Measurements from ENCODE around the gene GIGYF2.

GIGYF2 gene

GRCh38 chr2:232761301-232761907 is 64.3 kb downstream of the GIGYF2 start:
- peak; percentile 58 for DNase-seq

DNA sequence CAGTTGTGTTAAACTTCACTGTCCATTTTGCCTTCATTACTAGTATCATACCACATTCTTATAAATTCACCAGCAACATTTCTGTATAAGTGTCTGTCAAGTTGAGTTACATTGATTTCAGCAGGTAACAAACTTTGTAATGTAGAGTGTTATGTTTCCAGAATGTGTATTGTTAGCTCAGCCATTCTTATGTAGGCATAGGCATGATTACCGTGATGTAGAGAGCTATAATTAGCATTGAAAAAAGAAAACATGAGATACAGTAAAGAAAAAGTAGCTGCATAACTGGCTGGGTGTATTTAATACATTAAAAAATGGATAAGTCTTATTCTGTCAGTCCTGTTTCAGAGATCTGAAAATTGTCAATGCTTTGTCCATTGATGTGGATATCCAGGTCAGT is 70.7 kb downstream of the GIGYF2 start:
- DNase-seq: no peak

DNA sequence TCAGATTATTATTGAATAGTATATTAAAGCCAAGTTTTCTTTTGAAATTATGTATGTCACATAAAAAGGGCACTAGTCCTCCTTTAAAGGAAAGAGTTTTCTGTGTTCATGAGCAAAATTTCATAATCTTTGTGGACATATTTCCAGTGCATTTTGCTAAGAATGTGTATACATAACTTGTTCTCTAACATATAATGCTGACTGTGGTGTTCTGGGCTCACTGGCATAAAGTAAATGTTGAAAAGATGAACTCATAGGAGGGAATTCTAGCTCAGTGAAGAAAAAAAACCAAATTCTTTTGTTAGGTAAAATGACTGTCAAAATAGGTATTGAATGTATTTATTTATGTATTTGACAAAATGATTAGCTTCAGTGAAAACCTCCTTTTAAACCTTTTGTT is 73.1 kb downstream of the GIGYF2 start:
- DNase-seq: no peak

DNA sequence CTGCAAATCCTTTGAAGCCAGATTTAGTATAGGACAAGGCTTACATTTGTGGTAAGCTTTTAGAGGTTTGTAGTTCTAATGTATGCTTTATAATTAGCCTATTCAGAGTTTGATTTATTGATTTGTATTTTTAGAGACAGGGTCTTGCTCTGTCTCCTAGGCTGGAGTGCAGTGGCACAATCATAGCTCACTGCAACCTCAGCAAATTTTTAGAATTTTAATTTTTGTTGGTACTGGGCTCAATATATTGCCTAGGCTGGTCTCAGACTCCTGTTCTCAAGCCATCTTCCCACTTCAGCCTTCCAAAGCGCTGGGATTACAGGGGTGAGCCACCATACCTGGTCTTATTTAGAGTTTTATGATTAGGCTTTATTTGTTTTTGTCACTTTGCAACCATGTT is 74.7 kb downstream of the GIGYF2 start:
- DNase-seq: no peak

- peak; percentile 7 for DNase-seq
These were observed 75.4 kb downstream of the GIGYF2 start for GRCh38 chr2:232772531-232772930.

DNA sequence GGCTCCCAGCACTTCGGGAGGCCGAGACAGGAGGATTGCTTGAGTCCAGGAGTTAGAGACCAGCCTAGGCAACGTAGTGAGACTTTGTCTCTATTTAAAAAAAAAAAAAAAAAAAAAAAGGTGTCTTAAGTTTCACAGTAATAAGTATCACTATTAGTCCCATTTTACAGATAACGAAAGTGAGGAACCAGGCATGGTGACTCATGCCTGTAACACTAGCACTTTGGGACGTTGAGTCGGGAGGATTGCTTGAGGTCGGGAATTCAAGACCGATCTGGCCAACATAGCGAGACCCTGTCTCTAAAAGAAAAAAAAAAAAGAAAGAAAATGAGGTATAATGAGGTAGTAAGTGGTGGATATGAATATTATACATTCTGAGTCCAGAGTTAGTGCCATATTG is 76.7 kb downstream of the GIGYF2 start:
- DNase-seq: no peak

GRCh38 chr2:232776435-232776834 is 79.3 kb downstream of the GIGYF2 start, which contains the start of gene KCNJ13:
TSS of gene KCNJ13 (minus strand) at chr2:232776565. CDS start at chr2:232771362, 5,203 bp downstream.
- no peak for DNase-seq

DNA sequence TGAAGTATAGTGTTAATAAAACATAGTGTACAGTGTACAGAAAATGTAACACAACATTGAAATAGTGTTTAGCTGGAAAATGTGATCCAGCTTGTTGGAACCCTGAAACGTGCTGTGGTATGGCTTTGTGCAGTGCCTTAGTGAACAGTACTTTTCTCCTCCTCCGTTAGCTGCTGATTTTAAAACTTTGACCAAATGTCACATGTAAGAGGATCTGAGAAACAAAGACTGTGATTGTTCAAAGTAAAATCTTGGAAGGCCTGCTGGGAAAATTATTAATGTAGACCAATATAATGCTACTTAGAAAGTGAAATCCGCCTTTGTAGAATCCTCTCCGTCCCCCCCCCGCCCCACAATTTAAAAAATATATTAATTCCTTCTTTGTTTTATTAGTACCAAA is 80.1 kb downstream of the GIGYF2 start:
- DNase-seq: no peak

GRCh38 chr2:232779465-232779864 is 82.3 kb downstream of the GIGYF2 start:
- no peak for DNase-seq

DNA sequence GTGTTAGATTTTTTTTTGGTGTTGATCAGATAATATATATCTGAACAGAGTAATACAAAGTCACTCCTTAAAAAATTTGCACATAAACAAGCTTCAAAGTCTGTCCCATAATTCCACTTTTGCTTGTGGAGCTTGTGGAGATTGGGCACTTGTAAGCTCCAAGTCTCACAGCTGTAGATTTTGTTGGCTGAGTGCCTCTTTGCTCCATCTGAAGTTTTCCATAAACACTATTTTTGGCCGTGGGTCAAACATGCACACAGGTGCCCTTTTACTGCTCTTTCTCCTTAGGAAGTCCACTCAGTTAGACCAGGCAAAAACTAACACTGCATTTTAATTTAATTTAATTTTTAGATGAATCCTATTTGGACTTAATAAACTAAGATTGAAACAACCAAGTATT is 82.8 kb downstream of the GIGYF2 start:
- no peak for DNase-seq

GRCh38 chr2:232781765-232782164 is 84.6 kb downstream of the GIGYF2 start:
- peak; percentile 27 for DNase-seq

- DNase-seq: no peak
These were observed 86.1 kb downstream of the GIGYF2 start for GRCh38 chr2:232783278-232783677.

- DNase-seq: no peak
These were observed 90.7 kb downstream of the GIGYF2 start for GRCh38 chr2:232787806-232788205.

DNA sequence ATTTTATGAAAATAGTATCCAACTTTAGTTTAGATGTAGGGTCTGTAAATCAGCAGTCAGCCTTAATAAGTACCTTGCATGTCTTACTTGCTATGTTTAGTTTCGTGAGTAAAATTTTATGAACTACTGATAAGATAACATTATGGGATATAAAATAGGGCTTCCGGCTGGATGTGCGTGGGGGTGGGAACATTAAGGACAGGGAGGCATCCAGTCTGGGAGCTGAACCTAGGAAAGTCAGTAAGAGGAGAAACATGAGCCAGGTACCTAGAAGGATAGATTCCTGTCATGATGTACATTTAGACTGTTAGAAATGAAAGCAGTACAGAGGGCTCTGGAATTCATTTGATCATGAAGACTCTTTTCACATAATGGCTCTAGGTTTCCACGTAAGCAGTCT is 92.0 kb downstream of the GIGYF2 start:
- DNase-seq: no peak

- no peak for DNase-seq
These were observed 94.4 kb downstream of the GIGYF2 start for GRCh38 chr2:232791518-232791917.

DNA sequence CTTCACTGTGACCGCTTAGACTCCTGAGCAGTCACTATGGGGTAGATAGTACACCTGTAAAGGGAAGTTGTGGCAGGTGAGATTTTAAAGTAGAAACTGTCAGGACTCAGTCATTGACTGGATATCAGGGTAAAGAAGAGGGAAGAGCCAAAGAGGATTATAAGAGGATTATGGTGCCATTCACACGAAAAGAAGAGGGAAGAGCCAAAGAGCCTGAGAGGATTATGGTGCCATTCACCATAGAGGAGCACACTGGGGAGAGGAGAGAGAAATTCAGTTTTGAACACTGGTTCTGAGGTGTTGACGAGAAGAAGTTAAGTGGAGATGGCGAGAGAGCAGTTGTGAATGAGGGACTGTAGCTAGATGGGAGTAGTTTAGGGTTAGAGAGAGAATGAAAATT is 96.1 kb downstream of the GIGYF2 start:
- DNase-seq: no peak

DNA sequence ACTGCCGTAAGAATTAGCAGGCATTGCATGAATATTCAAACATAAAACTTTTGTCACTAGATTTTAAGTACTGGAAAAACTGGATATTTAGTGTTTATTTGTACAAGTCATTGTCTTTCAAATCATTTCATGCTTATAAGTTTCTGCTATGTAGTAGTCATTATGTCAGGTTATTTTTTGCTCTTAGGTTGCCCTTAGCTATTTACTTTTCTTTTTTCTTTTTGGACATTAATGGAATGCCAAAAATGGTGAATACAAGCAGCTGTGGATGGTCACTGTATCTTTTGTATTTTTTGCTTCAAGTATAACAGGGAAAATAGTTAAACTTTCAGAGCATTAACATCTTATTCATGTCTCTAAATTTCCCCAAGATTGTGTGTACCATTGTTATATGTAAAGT is 97.8 kb downstream of the GIGYF2 start:
- no peak for DNase-seq

- DNase-seq: no peak
These were observed 98.8 kb downstream of the GIGYF2 start for GRCh38 chr2:232795920-232796319.

- no peak for DNase-seq
These were observed 101.1 kb downstream of the GIGYF2 start for GRCh38 chr2:232798187-232798586.

GRCh38 chr2:232800166-232800565 is 103.0 kb downstream of the GIGYF2 start:
- no peak for DNase-seq

GRCh38 chr2:232802091-232802490 is 105.0 kb downstream of the GIGYF2 start:
- no peak for DNase-seq

- DNase-seq: no peak
These were observed 112.4 kb downstream of the GIGYF2 start for GRCh38 chr2:232809349-232810124.

DNA sequence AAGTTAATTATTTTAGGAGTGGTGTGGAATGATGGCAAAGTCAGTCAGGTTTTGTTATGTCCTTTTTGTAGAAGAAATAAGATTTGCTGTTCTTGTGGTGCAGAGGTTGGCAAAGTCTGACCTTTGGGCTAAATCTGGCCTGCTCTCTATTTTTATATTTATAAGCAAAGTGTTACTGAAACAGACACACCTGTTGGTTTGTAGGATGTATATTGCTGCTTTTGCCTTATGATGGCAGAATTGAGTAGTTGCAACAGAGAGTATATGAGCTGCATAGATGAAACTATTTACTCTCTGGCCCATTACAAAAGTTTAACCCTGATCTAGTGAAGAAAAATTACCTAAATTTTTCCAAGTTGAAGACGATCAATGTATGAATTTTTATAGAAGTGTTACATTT is 113.3 kb downstream of the GIGYF2 start:
- no peak for DNase-seq

- no peak for DNase-seq
These were observed 118.4 kb downstream of the GIGYF2 start for GRCh38 chr2:232815569-232815968.

- no peak for DNase-seq
These were observed 119.5 kb downstream of the GIGYF2 start for GRCh38 chr2:232816657-232817056.
